GM18519 (cell line): Measurements from ENCODE around the gene HSP90AA1.
"Not testable (repeated sequence)": the region's sequence is repeated elsewhere in the genome, so short reads cannot be mapped to it uniquely, and the experiment has no call there.

Source experiments
- ATAC-seq: cut with Tn5 transposase; IDR thresholded peaks from one replicate; pipeline ENCODE4 v1.9.1; 2021; ENCODE audit warnings: mild to moderate bottlenecking, moderate library complexity; ENCODE audit not compliant: unreplicated experiment, low FRiP score

HSP90AA1 gene

DNA sequence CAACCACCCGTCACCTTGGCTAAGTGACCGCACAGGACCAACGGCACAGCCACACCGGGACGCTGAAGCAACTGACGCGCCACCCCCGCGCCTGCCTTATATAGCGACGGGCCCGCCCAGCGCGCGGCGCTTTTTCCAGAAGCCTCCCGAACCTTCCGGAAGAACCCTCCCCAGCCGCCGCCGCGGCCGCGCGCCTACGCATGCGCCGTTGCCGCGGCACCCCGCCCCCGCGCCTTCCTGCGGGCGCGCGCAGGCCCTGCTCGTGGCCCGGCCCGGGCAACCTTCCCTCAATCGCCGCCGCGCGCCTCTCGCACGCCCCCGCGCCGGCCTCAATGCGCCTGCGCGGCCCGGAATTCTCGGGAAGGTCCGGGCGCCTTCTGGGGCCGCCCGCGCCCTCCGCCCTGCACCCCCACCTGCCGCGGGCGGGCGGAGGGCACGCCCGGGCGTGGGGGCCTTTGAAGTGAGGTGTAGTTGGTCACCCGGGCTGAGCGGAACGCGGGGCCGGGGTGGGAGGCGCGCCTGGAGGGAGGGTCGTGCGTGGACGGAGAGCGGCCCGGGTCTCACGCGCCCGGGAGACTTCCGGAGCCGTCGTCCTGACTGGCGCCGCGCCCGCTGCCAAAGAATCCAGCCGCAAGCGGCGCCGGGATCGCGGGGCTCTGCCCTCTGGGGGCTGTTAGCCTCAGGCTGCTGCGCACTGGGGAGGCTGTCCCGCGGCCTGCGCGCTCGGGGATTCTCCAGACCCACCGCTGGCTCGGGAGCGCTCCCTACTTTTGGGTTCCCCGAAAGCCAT is at the start of gene HSP90AA1:
TSS of gene HSP90AA1 (minus strand) at position 73 of the 790 bp plus-strand sequence. CDS start 666 bp downstream, outside the sequence.
- peak; percentile 66 for ATAC-seq

DNA sequence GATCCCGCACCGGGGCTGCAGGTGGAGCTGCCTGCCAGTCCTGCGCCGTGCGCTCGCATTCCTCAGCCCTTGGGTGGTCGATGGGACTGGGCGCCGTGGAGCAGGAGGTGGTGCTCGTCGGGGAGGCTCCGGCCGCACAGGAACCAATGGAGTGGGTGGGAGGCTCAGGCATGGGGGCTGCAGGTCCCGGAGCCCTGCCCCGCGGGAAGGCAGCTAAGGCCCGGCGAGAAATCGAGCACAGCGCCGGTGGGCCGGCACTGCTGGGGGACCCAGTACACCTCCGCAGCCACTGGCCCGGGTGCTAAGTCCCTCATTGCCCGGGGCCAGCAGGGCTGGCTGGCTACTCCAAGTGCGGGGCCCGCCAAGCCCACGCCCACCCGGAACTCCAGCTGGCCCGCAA is 48.6 kb upstream of the HSP90AA1 start:
- ATAC-seq, result not testable (repeated sequence)

DNA sequence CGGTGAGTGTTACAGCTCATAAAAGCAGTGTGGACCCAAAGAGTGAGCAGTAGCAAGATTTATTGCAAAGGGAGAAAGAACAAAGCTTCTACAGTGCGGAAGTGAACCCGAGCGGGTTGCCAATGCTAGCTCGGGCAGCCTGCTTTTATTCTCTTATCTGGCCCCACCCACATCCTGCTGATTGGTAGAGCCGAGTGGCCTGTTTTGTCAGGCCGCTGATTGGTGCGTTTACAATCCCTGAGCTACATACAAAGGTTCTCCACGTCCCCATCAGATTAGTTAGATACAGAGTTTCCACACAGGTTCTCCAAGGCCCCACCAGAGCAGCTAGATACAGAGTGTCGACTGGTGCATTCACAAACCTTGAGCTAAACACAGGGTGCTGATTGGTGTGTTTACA is 47.9 kb upstream of the HSP90AA1 start:
- not testable (repeated sequence) for ATAC-seq

DNA sequence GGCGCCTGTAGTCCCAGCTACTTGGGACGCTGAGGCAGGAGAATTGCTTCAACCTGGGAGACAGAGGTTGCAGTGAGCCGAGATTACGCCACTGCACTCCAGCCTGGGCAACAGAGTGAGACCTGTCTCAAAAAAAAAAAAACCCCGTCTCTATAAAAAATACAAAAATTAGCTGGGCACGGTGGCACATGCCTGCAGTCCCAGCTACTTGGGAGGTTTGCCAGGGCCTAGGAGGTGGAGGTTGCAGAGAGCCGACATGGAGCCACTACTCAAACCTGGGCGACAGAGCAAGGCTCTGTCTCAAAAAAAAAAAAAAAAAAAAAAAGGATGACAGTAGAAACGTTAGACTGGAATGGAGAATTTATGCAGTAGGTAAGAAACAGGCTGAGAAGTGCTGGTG is 47.2 kb upstream of the HSP90AA1 start:
- ATAC-seq, result not testable (repeated sequence)

DNA sequence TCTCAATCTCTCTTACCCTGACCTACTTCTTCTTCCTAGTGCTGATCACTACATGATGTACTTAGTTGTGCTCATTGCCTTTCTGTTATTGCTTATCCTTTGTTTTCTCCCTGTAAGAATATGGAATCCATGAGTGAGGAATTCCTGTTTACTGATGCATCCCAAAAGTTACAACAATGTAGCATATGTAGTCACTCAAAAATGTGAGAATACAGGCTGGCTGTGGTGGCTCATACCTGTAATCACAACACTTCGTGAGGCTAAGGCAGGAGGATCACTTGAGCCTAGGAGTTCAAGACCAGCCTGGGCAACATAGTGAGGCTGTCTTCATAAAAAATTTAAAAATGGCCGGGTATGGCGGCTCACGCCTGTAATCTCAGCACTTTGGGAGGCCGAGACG is 44.9 kb upstream of the HSP90AA1 start:
- ATAC-seq, result no peak

GRCh38 chr14:102126807-102127455 is 40.1 kb upstream of the HSP90AA1 start:
- no peak for ATAC-seq

DNA sequence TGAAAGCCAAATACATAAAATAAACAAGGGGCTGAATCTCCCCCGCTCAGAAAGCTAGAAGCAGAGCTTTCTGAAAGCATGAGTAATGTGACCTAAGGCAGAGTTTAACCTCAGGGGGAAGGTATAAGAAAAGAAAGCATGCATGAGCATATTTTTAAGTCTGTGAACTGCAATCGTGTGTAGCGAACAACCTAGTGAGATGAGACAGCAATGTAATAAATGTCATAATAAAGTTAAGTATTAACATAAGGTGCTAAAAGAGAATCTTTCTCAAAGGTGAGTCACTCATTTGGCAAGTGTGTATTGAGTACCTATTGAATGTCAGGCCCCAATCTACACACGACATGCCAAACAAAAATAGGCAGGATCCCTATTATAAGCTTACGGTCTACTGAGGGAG is 38.7 kb upstream of the HSP90AA1 start:
- ATAC-seq, result no peak

GRCh38 chr14:102124419-102124818 is 37.6 kb upstream of the HSP90AA1 start:
- ATAC-seq, result no peak

GRCh38 chr14:102121567-102121966 is 34.7 kb upstream of the HSP90AA1 start:
- ATAC-seq, result no peak

DNA sequence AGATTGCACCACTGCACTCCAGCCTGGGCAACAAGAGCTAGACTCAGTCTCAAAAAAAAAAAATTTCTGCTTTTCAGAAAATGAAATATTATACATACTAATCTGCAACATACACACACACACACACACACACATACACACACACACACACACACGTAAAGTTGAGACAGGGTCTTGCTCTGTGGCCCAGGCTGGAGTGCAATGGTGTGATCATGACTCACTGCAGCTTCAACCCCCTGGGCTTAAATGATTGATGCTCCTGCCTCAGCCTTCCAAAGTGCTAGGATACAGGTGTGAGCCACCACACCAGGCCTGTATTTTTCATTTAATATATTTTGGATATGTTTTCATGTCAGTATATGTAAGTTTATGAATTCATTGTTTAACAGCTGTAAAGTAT is 34.0 kb upstream of the HSP90AA1 start:
- no peak for ATAC-seq

GRCh38 chr14:102117852-102118251 is 31.0 kb upstream of the HSP90AA1 start:
- no peak for ATAC-seq

GRCh38 chr14:102116361-102117180 is 29.7 kb upstream of the HSP90AA1 start:
- no peak for ATAC-seq

GRCh38 chr14:102111101-102111500 is 24.3 kb upstream of the HSP90AA1 start:
- no peak for ATAC-seq

- ATAC-seq, result not testable (repeated sequence)
Observed at GRCh38 chr14:102109332-102109731, 22.5 kb upstream of the HSP90AA1 start.

- no peak for ATAC-seq
Observed at GRCh38 chr14:102105369-102105768, 18.5 kb upstream of the HSP90AA1 start.

GRCh38 chr14:102103062-102103695 is 16.3 kb upstream of the HSP90AA1 start:
- no peak for ATAC-seq

GRCh38 chr14:102097441-102098135 is 10.7 kb upstream of the HSP90AA1 start:
- ATAC-seq, result no peak

DNA sequence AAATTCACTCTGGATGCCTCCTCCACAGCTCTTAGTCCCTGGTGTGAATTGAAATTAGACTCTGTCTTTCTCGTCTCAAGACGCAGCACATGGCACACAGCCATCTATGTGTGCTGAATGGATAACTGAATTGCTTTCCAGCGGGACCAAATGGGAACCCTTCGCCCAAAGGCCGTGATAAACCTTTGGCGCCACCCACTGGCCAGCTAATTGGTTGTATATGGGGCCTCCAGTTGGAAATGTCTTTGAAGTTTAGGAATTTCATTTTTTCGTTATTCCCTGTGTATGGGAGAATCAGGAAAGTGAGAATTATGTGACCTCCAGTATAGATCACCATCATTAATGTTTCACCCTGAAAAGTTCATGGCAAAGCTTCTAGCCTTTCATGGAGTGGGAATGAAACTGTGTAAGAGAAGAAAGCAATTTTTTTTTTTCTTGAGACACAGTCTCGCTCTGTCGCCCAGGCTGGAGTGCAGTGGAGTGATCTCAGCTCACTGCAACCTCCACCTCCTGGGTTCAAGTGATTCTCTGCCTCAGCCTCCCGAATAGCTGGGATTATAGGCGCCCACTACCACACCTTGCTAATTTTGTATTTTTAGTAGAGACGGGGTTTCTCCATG is 9.8 kb upstream of the HSP90AA1 start:
- ATAC-seq, result no peak

- ATAC-seq, result no peak
Observed at GRCh38 chr14:102095871-102096568, 9.2 kb upstream of the HSP90AA1 start.
